WTC11 (cell line): ENCODE results near the gene C22orf23. TPM values are rescaled to one million over a fixed set of nuclear protein-coding genes. Genes with fewer than 3 reads are reported as not detected.

ENCODE experiments used
- ATAC-seq: fragments of 200-7000 bp; cut with Tn5 transposase; 2 replicates; pipeline ENCODE4 v1.10.0; 2021; ENCODE audit warnings: mild to moderate bottlenecking, moderate library complexity
- Bru-seq: library from RNA; stranded (reverse); fragments of 400-500 nt; gene quantifications from one replicate; lab custom pipeline; 2021; lab: Mats Ljungman, UMichigan
- CTCF ChIA-PET: fragments of 300-600 bp; sonication (Branson Sonifier 250); formaldehyde crosslinking; loops from one replicate; lab custom pipeline; 2021; ENCODE audit warnings: antibody characterized with exemption; lab: Charles Lee
- POLR2A ChIA-PET: fragments of 350-600 bp; sonication (Branson Sonifier 250); formaldehyde crosslinking; loops from one replicate; lab custom pipeline; 2021; ENCODE audit warnings: antibody characterized with exemption; lab: Charles Lee
- DNase-seq: peaks from one replicate; pipeline ENCODE4 v3.0.0; 2021; ENCODE audit warnings: low spot score
- H3K27ac Mint-ChIP-seq: 2 replicates; pipeline ENCODE4 v1.8.0; 2021; ENCODE audit warnings: mixed read lengths
- H3K27me3 Mint-ChIP-seq: 2 replicates; pipeline ENCODE4 v1.8.0; 2021; ENCODE audit warnings: low read depth, mild to moderate bottlenecking, moderate library complexity, mixed read lengths
- H3K36me3 Mint-ChIP-seq: 2 replicates; pipeline ENCODE4 v1.8.0; 2021; ENCODE audit warnings: mixed read lengths
- H3K4me1 Mint-ChIP-seq: 2 replicates; pipeline ENCODE4 v1.8.0; 2022; ENCODE audit warnings: mixed read lengths
- H3K4me3 Mint-ChIP-seq: 2 replicates; pipeline ENCODE4 v1.8.0; 2021; ENCODE audit warnings: mild to moderate bottlenecking, moderate library complexity, mixed read lengths
- H3K9me3 Mint-ChIP-seq: 2 replicates; pipeline ENCODE4 v1.8.0; 2021; ENCODE audit warnings: mixed read lengths
- CREM ChIP-seq: sonication (generic); formaldehyde crosslinking; IDR thresholded peaks from 2 replicates; pipeline ENCODE4 v1.8.1; 2022; ENCODE audit warnings: mild to moderate bottlenecking, missing genetic modification reagents, moderate library complexity
- ESRRA ChIP-seq: sonication (generic); formaldehyde crosslinking; IDR thresholded peaks from 2 replicates; pipeline ENCODE4 v1.8.1; 2022; ENCODE audit warnings: mild to moderate bottlenecking, missing genetic modification reagents, borderline replicate concordance
- ETV6 ChIP-seq: sonication (generic); formaldehyde crosslinking; IDR thresholded peaks from 2 replicates; pipeline ENCODE4 v1.8.1; 2022; ENCODE audit warnings: mild to moderate bottlenecking, missing genetic modification reagents
- FOXK1 ChIP-seq: sonication (generic); formaldehyde crosslinking; IDR thresholded peaks from 2 replicates; pipeline ENCODE4 v1.8.0; 2022; ENCODE audit warnings: mild to moderate bottlenecking, moderate library complexity, missing genetic modification reagents
- FOXP1 ChIP-seq: sonication (generic); formaldehyde crosslinking; IDR thresholded peaks from 2 replicates; pipeline ENCODE4 v1.8.0; 2022; ENCODE audit warnings: missing genetic modification reagents, mild to moderate bottlenecking, moderate library complexity, borderline replicate concordance
- GABPB1 ChIP-seq: sonication (generic); formaldehyde crosslinking; IDR thresholded peaks from 2 replicates; pipeline ENCODE4 v1.8.1; 2023; ENCODE audit warnings: mild to moderate bottlenecking, missing genetic modification reagents
- GRHL2 ChIP-seq: fragments of 250-450 bp; sonication (Bioruptor Pico); IDR thresholded peaks from 2 replicates; pipeline ENCODE4 v1.8.0; 2022; ENCODE audit warnings: mild to moderate bottlenecking, moderate library complexity; ENCODE audit not compliant: insufficient replicate concordance, severe bottlenecking
- HMGXB4 ChIP-seq: sonication (generic); formaldehyde crosslinking; IDR thresholded peaks from 2 replicates; pipeline ENCODE4 v1.8.1; 2023; ENCODE audit warnings: mild to moderate bottlenecking, moderate library complexity, missing genetic modification reagents
- NFE2L1 ChIP-seq: sonication (generic); formaldehyde crosslinking; IDR thresholded peaks from 2 replicates; pipeline ENCODE4 v1.8.1; 2023; ENCODE audit warnings: missing genetic modification reagents
- NR2C2 ChIP-seq: sonication (generic); formaldehyde crosslinking; IDR thresholded peaks from 2 replicates; pipeline ENCODE4 v1.8.0; 2022; ENCODE audit warnings: mild to moderate bottlenecking, missing genetic modification reagents
- NR3C1 ChIP-seq: sonication (generic); formaldehyde crosslinking; conservative IDR thresholded peaks from 2 replicates; pipeline ENCODE4 v1.8.1; 2023; ENCODE audit warnings: low read depth, mild to moderate bottlenecking, missing genetic modification reagents
- SMAD3 ChIP-seq: sonication (generic); formaldehyde crosslinking; IDR thresholded peaks from 2 replicates; pipeline ENCODE4 v1.8.0; 2022; ENCODE audit warnings: missing genetic modification reagents, mild to moderate bottlenecking, borderline replicate concordance
- SP1 ChIP-seq: sonication (generic); formaldehyde crosslinking; conservative IDR thresholded peaks from 2 replicates; pipeline ENCODE4 v1.8.1; 2022; ENCODE audit warnings: missing genetic modification reagents
- TCF7 ChIP-seq: sonication (generic); formaldehyde crosslinking; IDR thresholded peaks from 2 replicates; pipeline ENCODE4 v1.8.0; 2022; ENCODE audit warnings: mild to moderate bottlenecking, low read depth, missing genetic modification reagents, moderate library complexity
- ZNF232 ChIP-seq: sonication (generic); formaldehyde crosslinking; IDR thresholded peaks from 2 replicates; pipeline ENCODE4 v1.8.0; 2022; ENCODE audit warnings: mild to moderate bottlenecking, missing genetic modification reagents
- long read RNA-seq, 3 experiments: library from RNA in 1 of 3; library from capped mRNA in 1 of 3; library from polyadenylated mRNA in 1 of 3; unstranded in 2 of 3; stranded (forward) in 1 of 3; transcript quantifications; one replicate each; pipeline ENCODE4 v2.0.0, GENCODE V29; 2021
- total RNA-seq: library from RNA; stranded (reverse); gene quantifications from 3 replicates; pipeline ENCODE4 v1.2.3, GENCODE V29; 2021
- TF ChIP-seq, protein P1 (sequence below): sonication (generic); formaldehyde crosslinking; IDR thresholded peaks from 2 replicates; pipeline ENCODE4 v1.8.0; 2023; ENCODE audit warnings: missing genetic modification reagents, mild to moderate bottlenecking, borderline replicate concordance
- TF ChIP-seq, protein P2 (sequence below): sonication (generic); formaldehyde crosslinking; IDR thresholded peaks from 2 replicates; pipeline ENCODE4 v1.8.0; 2022; ENCODE audit warnings: mild to moderate bottlenecking, missing genetic modification reagents
- TF ChIP-seq, protein P3 (sequence below): sonication (generic); formaldehyde crosslinking; IDR thresholded peaks from 2 replicates; pipeline ENCODE4 v1.8.0; 2022; ENCODE audit warnings: mild to moderate bottlenecking, missing genetic modification reagents
- TF ChIP-seq, protein P4 (sequence below): fragments of 250-450 bp; sonication (Bioruptor Pico); IDR thresholded peaks from 2 replicates; pipeline ENCODE4 v1.9.0; 2021; ENCODE audit warnings: mild to moderate bottlenecking
- TF ChIP-seq, protein P5 (sequence below): sonication (generic); formaldehyde crosslinking; IDR thresholded peaks from 2 replicates; pipeline ENCODE4 v1.8.1; 2022; ENCODE audit warnings: mild to moderate bottlenecking, missing genetic modification reagents, moderate library complexity, borderline replicate concordance

The C22orf23 gene
- total RNA-seq (0.16 to 0.96 TPM (median 0.72 TPM) in 3 replicates), Bru-seq, nascent RNA (percentile 26 among the genes with signal in this experiment)
- long read RNA-seq, experiment 1, partial matches to known transcripts: 1 of 1 reads
- long read RNA-seq, experiment 1, other reads (novel, unspliced or antisense): 0 of 1 reads
- long read RNA-seq, experiment 2: 0 reads
- long read RNA-seq, experiment 3, partial matches to known transcripts: 0 of 3 reads
- long read RNA-seq, experiment 3, other reads (novel, unspliced or antisense): 2 of 3 reads

- DNase-seq: peak; percentile 96
- Mint-ChIP-seq H3K36me3 (peaks cover 19% of the 10 kb centered on the region), H3K9me3 (no peaks in the 10 kb centered on the region), H3K4me1 (peaks cover 24% of the 10 kb centered on the region), H3K27ac (peak within 1 kb of the TSS; percentile 95), H3K27me3 (peaks cover 16% of the 10 kb centered on the region), H3K4me3 (peak within 1 kb of the TSS; percentile 95)
- CTCF ChIA-PET: interaction anchor here (0.5 to 3.6 kb wide), 12 partner anchors 12 to 310 kb away, joined by 3 to 23 read pairs (median 4); partner anchors contain the start of gene MICALL1
- peak; percentile 82 for TF ChIP-seq NR2C2 (CRISPR knock-in tag)
- TF ChIP-seq FOXP1 (CRISPR knock-in tag): peak; percentile 30; the same call in 1 of the 2 replicates
- TF ChIP-seq ZNF232 (CRISPR knock-in tag): 0 out of 2 replicates have a peak, but pooled peaks have one; percentile 33
- TF ChIP-seq, protein P1, sequence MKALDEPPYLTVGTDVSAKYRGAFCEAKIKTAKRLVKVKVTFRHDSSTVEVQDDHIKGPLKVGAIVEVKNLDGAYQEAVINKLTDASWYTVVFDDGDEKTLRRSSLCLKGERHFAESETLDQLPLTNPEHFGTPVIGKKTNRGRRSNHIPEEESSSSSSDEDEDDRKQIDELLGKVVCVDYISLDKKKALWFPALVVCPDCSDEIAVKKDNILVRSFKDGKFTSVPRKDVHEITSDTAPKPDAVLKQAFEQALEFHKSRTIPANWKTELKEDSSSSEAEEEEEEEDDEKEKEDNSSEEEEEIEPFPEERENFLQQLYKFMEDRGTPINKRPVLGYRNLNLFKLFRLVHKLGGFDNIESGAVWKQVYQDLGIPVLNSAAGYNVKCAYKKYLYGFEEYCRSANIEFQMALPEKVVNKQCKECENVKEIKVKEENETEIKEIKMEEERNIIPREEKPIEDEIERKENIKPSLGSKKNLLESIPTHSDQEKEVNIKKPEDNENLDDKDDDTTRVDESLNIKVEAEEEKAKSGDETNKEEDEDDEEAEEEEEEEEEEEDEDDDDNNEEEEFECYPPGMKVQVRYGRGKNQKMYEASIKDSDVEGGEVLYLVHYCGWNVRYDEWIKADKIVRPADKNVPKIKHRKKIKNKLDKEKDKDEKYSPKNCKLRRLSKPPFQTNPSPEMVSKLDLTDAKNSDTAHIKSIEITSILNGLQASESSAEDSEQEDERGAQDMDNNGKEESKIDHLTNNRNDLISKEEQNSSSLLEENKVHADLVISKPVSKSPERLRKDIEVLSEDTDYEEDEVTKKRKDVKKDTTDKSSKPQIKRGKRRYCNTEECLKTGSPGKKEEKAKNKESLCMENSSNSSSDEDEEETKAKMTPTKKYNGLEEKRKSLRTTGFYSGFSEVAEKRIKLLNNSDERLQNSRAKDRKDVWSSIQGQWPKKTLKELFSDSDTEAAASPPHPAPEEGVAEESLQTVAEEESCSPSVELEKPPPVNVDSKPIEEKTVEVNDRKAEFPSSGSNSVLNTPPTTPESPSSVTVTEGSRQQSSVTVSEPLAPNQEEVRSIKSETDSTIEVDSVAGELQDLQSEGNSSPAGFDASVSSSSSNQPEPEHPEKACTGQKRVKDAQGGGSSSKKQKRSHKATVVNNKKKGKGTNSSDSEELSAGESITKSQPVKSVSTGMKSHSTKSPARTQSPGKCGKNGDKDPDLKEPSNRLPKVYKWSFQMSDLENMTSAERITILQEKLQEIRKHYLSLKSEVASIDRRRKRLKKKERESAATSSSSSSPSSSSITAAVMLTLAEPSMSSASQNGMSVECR (CRISPR knock-in tag): peak; percentile 18; the same call in 1 of the 2 replicates
- peak; percentile 61 for TF ChIP-seq SP1 (CRISPR knock-in tag)
- peak; percentile 84 for TF ChIP-seq FOXK1 (CRISPR knock-in tag)
- TF ChIP-seq NFE2L1: no peak
- TF ChIP-seq, protein P2, sequence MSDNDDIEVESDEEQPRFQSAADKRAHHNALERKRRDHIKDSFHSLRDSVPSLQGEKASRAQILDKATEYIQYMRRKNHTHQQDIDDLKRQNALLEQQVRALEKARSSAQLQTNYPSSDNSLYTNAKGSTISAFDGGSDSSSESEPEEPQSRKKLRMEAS: peak; percentile 49; the same call in 1 of the 2 replicates
- peak; percentile 74; the same call in 1 of the 2 replicates for TF ChIP-seq GABPB1 (CRISPR knock-in tag)
- TF ChIP-seq TCF7 (CRISPR knock-in tag): no peak
- TF ChIP-seq CREM (CRISPR knock-in tag): 0 out of 2 replicates have a peak, but pooled peaks have one; percentile 40
- TF ChIP-seq ETV6 (CRISPR knock-in tag): peak; percentile 59; the same call in 1 of the 2 replicates
- no peak for TF ChIP-seq NR3C1 (CRISPR knock-in tag)
- TF ChIP-seq, protein P3, sequence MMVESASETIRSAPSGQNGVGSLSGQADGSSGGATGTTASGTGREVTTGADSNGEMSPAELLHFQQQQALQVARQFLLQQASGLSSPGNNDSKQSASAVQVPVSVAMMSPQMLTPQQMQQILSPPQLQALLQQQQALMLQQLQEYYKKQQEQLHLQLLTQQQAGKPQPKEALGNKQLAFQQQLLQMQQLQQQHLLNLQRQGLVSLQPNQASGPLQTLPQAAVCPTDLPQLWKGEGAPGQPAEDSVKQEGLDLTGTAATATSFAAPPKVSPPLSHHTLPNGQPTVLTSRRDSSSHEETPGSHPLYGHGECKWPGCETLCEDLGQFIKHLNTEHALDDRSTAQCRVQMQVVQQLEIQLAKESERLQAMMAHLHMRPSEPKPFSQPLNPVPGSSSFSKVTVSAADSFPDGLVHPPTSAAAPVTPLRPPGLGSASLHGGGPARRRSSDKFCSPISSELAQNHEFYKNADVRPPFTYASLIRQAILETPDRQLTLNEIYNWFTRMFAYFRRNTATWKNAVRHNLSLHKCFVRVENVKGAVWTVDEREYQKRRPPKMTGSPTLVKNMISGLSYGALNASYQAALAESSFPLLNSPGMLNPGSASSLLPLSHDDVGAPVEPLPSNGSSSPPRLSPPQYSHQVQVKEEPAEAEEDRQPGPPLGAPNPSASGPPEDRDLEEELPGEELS (CRISPR knock-in tag): peak; percentile 77
- TF ChIP-seq SMAD3: no peak
- no peak for TF ChIP-seq ESRRA (CRISPR knock-in tag)
- TF ChIP-seq, protein P4, sequence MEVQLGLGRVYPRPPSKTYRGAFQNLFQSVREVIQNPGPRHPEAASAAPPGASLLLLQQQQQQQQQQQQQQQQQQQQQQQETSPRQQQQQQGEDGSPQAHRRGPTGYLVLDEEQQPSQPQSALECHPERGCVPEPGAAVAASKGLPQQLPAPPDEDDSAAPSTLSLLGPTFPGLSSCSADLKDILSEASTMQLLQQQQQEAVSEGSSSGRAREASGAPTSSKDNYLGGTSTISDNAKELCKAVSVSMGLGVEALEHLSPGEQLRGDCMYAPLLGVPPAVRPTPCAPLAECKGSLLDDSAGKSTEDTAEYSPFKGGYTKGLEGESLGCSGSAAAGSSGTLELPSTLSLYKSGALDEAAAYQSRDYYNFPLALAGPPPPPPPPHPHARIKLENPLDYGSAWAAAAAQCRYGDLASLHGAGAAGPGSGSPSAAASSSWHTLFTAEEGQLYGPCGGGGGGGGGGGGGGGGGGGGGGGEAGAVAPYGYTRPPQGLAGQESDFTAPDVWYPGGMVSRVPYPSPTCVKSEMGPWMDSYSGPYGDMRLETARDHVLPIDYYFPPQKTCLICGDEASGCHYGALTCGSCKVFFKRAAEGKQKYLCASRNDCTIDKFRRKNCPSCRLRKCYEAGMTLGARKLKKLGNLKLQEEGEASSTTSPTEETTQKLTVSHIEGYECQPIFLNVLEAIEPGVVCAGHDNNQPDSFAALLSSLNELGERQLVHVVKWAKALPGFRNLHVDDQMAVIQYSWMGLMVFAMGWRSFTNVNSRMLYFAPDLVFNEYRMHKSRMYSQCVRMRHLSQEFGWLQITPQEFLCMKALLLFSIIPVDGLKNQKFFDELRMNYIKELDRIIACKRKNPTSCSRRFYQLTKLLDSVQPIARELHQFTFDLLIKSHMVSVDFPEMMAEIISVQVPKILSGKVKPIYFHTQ: no peak
- TF ChIP-seq, protein P5, sequence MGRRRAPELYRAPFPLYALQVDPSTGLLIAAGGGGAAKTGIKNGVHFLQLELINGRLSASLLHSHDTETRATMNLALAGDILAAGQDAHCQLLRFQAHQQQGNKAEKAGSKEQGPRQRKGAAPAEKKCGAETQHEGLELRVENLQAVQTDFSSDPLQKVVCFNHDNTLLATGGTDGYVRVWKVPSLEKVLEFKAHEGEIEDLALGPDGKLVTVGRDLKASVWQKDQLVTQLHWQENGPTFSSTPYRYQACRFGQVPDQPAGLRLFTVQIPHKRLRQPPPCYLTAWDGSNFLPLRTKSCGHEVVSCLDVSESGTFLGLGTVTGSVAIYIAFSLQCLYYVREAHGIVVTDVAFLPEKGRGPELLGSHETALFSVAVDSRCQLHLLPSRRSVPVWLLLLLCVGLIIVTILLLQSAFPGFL (CRISPR knock-in tag): no peak
- TF ChIP-seq GRHL2 (CRISPR knock-in tag): no peak
- peak; percentile 70; the same call in 1 of the 2 replicates for TF ChIP-seq HMGXB4 (CRISPR knock-in tag)
- POLR2A ChIA-PET: interaction anchor here (0.7 to 1.5 kb wide), 5 partner anchors 10 to 1812 kb away, joined by 3 to 4 read pairs (median 3); no protein-coding TSS in a partner anchor
- peak; percentile 86 for ATAC-seq
Observed at GRCh38 chr22:37953437-37954179, at the start of gene C22orf23, which contains the start of gene POLR2F. Gene C22orf23, minus strand, starts transcription at chr22:37953601. Its CDS starts 452 bp downstream, at chr22:37953149. Gene POLR2F, plus strand, starts transcription at chr22:37953699. Its CDS starts 89 bp downstream, at chr22:37953788.
